GM12892 (cell line): Measurements from ENCODE around the gene HSFY1.
"Not testable (repeated sequence)": the region's sequence is repeated elsewhere in the genome, so short reads cannot be mapped to it uniquely, and the experiment has no call there.

ENCODE experiments used
- POLR2A ChIP-seq: IDR thresholded peaks from 2 replicates; pipeline ENCODE4 v1.6.1; 2011; ENCODE audit warnings: low read depth, low read length, control low read depth
- POLR2AphosphoS5 ChIP-seq: IDR thresholded peaks from 2 replicates; pipeline ENCODE4 v1.6.1; 2011; ENCODE audit warnings: low read depth, low read length, control low read depth
- TAF1 ChIP-seq: IDR thresholded peaks from 2 replicates; pipeline ENCODE4 v1.6.1; 2011; ENCODE audit warnings: low read depth, mild to moderate bottlenecking, control low read depth, low read length, borderline replicate concordance

DNA sequence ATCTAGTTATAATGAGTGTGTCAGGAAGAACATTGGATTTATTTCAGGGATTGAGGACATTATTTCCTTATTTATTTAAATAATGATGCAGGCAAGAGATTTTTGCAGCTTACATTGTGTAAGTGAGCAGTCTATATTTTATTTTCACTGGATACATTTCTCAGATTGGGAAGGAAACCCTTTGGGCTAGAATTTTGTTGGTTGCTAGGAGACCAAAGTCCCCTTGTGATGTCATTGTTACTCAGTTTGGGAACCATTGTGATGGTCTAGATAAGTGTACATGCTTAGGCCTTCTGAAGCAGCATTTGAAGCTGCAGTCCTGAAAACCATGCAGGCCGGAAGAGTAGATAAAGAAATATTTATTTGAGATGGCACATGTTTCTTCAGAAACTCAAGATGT lies at the start of gene HSFY1:
- TF ChIP-seq POLR2AphosphoS5, POLR2A, TAF1: not testable (repeated sequence)
